Fibroblast of skin of left quadriceps (primary cell): Measurements from ENCODE around the gene C1orf167.

Experiments used
- DNase-seq, 2 experiments: peaks; one replicate each; pipeline ENCODE4 v3.0.0-alpha.2; 2013; ENCODE audit warnings: low read depth in 2 of 2

Gene C1orf167

GRCh38 chr1:11761285-11761684 lies 708 bp upstream of the C1orf167 start:
- no peak for DNase-seq

- DNase-seq = no peak
Observed at GRCh38 chr1:11764115-11764514, 2.1 kb downstream of the C1orf167 start.

GRCh38 chr1:11764519-11764918 lies 2.5 kb downstream of the C1orf167 start:
- DNase-seq = no peak

GRCh38 chr1:11765661-11766428 lies 3.9 kb downstream of the C1orf167 start:
- no peak for DNase-seq

- DNase-seq = no peak
Observed at GRCh38 chr1:11766429-11766776, 4.4 kb downstream of the C1orf167 start.

- no peak for DNase-seq
Observed at GRCh38 chr1:11767922-11768704, 6.1 kb downstream of the C1orf167 start.

GRCh38 chr1:11768821-11769220 lies 6.8 kb downstream of the C1orf167 start:
- no peak for DNase-seq

- DNase-seq = no peak
Observed at GRCh38 chr1:11769274-11769673, 7.3 kb downstream of the C1orf167 start.

GRCh38 chr1:11770011-11770410 lies 8.0 kb downstream of the C1orf167 start:
- no peak for DNase-seq

- no peak for DNase-seq
Observed at GRCh38 chr1:11771481-11772043, 9.6 kb downstream of the C1orf167 start.

- no peak for DNase-seq
Observed at GRCh38 chr1:11772458-11772857, 10.5 kb downstream of the C1orf167 start.

DNA sequence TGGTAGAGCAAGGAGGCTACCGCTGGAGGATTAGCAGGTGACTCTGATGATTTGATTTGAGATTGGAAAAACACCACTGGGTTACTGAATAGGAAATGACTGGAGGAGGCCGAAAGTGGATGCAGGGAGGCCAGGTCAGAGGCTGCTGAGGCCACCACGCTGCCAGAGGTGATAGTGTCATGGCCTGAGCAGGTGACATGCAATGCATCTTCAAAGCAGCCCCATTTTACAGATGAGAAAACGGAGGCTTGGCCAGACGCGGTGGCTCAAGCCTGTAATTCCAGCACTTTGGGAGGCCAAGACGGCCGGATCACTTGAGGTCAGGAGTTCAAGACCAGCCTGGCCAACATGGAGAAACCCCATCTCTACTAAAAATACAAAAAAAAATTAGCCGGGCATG lies 12.8 kb downstream of the C1orf167 start:
- DNase-seq = no peak

GRCh38 chr1:11777658-11778322 lies 15.8 kb downstream of the C1orf167 start:
- DNase-seq = no peak

DNA sequence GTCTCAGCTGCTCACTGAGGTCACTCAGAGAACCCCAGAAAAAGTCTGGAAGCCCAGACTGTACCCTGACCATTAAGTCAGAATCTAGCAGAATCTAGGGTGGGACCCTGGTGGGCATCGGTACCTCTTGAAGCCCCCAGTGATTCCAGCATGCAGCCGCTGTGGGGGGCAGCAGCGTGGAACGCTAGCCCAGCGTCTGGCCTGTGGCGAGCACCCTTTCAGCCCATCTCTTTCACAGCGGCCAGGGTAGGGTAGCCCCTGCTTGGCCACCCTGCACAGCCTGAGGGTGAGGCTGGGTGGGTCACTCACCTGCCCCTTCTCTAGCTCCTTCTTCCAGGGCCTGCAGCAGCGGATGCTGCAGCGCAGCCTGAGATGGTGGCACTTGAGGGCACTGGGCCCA lies 16.3 kb downstream of the C1orf167 start:
- DNase-seq = no peak

DNA sequence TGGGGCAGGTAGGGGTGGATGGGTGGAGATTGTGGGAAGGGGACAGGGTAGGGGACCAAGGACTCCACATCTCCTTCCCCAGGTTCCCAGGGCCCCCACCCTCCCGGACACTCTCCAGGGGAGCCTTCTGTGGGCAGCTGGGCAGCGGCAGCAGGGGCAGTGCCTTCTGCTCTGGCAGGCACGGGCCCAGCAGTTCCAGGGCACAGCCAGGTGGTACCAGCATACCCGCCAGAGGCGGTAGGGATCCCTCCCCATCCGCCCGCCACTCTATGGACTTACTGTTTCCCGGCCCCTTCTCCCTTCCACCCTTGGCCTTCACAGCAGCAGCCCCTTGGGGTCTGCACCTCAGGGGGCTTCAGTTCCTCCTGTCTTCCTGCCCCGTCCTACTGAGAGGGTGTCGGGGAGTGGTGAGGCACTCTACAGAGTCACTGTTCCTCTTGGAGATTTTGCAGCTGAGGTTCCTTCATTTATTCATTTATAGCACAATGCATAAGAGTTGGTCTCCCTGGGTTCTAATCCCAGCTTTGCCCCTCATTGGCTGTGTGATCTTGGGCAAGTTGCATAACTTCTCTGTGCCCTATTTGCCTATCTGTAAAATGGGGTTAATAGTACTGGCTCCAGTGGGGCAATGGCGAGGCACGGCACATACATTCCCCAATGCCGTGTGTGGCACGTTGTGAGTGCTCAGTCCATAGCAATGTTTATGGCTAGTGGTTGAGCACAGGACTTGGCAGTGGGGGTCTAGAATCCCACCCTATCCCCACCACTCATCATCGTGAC lies 17.0 kb downstream of the C1orf167 start:
- DNase-seq = no peak

GRCh38 chr1:11779715-11780379 lies 17.9 kb downstream of the C1orf167 start:
- no peak for DNase-seq

GRCh38 chr1:11780380-11781147 lies 18.6 kb downstream of the C1orf167 start:
- no peak for DNase-seq

- no peak for DNase-seq
Observed at GRCh38 chr1:11781297-11781696, 19.3 kb downstream of the C1orf167 start.

DNA sequence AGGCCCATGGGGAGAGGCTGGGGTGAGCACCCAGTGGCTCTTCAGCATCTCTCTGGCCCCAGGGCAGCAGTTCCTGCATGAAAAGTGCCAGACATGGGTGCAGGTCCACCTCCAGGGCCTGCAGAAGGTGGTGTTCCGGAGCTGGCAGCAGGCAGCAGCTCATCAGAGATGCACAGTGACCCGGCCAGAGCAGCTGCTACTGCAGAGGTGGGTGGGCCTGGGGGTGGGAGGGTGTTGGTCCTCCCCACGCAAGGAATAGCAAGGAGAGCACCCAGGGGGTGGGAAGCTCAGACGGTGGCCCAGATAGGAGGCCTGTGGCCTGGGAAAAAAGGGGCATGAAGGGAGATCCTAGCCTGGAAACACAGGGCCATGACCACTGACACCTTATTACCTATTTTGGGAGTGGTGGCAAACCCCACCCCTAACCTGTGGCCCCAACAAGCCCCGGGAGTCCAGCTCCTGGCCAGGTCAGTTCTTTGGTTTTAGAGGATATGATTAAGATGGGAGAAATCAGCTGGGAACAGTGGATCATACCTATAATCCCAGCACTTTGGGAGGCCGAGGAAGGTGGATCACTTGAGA lies 20.2 kb downstream of the C1orf167 start:
- no peak for DNase-seq

DNA sequence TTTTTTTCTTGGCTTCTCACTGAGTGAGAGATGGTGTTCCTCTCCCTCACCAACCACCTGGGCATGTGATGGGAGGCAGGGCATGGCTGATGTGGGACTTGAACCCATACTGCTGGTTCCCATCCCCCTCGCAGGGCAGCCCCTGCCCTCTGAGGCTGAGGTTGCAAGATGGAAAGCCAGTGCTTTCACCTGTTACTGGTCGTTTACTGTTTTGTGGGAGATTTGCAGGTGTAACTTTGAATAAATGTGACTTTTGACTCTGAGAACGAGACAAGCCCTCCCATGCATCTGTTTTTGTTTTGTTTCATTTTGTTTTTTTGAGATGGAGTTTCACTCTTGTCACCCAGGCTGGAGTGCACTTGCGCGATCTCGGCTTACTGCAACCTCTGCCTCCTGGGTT lies 21.6 kb downstream of the C1orf167 start:
- no peak for DNase-seq
